Bronchial epithelial cell (primary cell): ENCODE data around the gene DIDO1. TPM values are rescaled to one million over a fixed set of nuclear protein-coding genes. Genes with fewer than 3 reads are reported as not detected.
A peak's percentile ranks its signal among the peaks of the same experiment; 100 is the strongest.

Source experiments
- DNase-seq: peaks from one replicate; pipeline ENCODE4 v3.0.0-alpha.2; 2010; ENCODE audit warnings: low read depth
- FAIRE-seq: peaks from 2 replicates; lab custom pipeline; 2011; peaks lifted over from hg19 to GRCh38; lab: Jason Lieb, UNC
- H3K27me3 ChIP-seq: 2 replicates; pipeline ENCODE4 v1.5.1; 2011; ENCODE audit warnings: low read length; ENCODE audit not compliant: control insufficient read depth, insufficient read depth
- H3K36me3 ChIP-seq: 2 replicates; pipeline ENCODE4 v1.5.1; 2011; ENCODE audit warnings: low read length; ENCODE audit not compliant: control insufficient read depth, insufficient read depth
- H3K4me3 ChIP-seq: 2 replicates; pipeline ENCODE4 v1.5.1; 2011; ENCODE audit warnings: mild to moderate bottlenecking, low read depth, low read length, control low read depth
- total RNA-seq: library from RNA; depleted of rRNA; stranded (reverse); fragments of >200 nt; gene quantifications from 2 replicates; pipeline ENCODE4 v1.2.1, GENCODE V29; 2014
- TF ChIP-seq, protein P1 (sequence below): IDR thresholded peaks from 2 replicates; pipeline ENCODE4 v1.5.1; 2011; ENCODE audit warnings: mild to moderate bottlenecking, moderate library complexity, low read length, control low read depth, inconsistent platforms; ENCODE audit not compliant: insufficient read depth, severe bottlenecking

Gene DIDO1
- total RNA-seq, 1 donor from 2014 or later: 26.9 TPM

- TF ChIP-seq, protein P1, sequence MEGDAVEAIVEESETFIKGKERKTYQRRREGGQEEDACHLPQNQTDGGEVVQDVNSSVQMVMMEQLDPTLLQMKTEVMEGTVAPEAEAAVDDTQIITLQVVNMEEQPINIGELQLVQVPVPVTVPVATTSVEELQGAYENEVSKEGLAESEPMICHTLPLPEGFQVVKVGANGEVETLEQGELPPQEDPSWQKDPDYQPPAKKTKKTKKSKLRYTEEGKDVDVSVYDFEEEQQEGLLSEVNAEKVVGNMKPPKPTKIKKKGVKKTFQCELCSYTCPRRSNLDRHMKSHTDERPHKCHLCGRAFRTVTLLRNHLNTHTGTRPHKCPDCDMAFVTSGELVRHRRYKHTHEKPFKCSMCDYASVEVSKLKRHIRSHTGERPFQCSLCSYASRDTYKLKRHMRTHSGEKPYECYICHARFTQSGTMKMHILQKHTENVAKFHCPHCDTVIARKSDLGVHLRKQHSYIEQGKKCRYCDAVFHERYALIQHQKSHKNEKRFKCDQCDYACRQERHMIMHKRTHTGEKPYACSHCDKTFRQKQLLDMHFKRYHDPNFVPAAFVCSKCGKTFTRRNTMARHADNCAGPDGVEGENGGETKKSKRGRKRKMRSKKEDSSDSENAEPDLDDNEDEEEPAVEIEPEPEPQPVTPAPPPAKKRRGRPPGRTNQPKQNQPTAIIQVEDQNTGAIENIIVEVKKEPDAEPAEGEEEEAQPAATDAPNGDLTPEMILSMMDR: no peak
- FAIRE-seq: no peak
- peaks cover 20% of the 10 kb centered on the region for H3K36me3 ChIP-seq
- H3K4me3 ChIP-seq: no peak overlapping the region
- no peak for DNase-seq
- no peaks in the 10 kb centered on the region for H3K27me3 ChIP-seq
These were observed 24.4 kb downstream of the DIDO1 start for GRCh38 chr20:62901891-62902290.

GRCh38 chr20:62900692-62901584 is 25.4 kb downstream of the DIDO1 start:
- no peak overlapping the region for H3K4me3 ChIP-seq
- no peak for FAIRE-seq
- no peaks in the 10 kb centered on the region for H3K27me3 ChIP-seq
- DNase-seq: peak; percentile 86
- TF ChIP-seq, protein P1: peak; percentile 61
- H3K36me3 ChIP-seq: peaks cover 20% of the 10 kb centered on the region

DNA sequence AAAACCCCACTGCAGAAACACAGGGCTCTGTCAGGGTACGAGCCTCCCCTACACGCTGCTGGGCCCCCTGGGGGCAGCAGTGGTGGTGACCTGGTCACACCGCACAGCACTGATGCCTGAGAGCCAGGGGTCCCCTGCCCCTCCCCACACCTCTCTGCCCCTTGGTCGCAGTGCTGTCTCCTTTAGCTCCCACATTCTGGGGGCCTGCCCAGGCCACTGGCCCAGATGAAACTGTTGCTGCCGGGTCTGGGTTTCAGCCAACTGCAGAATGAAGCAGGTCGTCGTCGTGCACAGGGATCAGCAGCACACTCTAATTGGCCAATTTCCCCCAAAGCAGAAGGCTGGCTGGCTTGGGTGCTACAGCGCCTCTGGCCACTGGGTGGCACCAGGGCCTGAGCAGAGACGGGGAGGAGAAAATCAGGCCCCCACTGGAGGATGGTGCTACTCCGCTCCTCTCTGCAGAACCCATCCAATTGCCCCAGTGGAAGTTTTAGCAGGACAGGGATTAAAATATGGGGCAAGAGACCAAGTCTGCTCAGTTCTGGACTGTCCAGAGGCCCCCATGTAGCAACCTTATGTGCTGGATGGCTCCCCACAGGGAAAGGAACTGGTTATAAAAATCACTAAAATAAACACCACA is 26.1 kb downstream of the DIDO1 start:
- Histone ChIP-seq H3K36me3 (peaks cover 20% of the 10 kb centered on the region), H3K27me3 (no peaks in the 10 kb centered on the region), H3K4me3 (no peak overlapping the region)
- FAIRE-seq: no peak
- TF ChIP-seq, protein P1: peak; percentile 93
- DNase-seq: peak; percentile 64

DNA sequence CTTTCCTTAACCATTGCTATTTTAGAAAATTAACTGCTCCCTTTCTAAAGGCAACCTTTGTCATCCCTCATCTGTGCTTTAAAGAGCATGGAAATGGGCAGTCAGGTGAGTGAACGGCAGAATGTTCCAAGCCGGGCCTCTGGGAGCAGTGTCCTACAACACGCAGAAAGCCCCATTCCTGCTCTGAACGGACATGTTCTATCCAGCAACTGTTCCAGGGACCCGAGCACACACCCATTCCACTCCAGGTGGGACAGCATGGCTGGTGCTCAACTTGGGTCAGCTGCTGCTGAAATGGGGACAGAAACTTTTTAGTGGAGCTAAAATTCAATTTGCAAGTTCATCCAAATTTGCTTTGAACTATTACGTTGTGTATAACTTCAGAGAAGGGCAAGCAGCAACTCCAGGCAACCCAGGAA is 26.7 kb downstream of the DIDO1 start:
- H3K27me3 ChIP-seq: no peaks in the 10 kb centered on the region
- H3K36me3 ChIP-seq: peaks cover 22% of the 10 kb centered on the region
- H3K4me3 ChIP-seq: no peak overlapping the region
- FAIRE-seq: no peak
- DNase-seq: no peak
- TF ChIP-seq, protein P1: peak; percentile 46

DNA sequence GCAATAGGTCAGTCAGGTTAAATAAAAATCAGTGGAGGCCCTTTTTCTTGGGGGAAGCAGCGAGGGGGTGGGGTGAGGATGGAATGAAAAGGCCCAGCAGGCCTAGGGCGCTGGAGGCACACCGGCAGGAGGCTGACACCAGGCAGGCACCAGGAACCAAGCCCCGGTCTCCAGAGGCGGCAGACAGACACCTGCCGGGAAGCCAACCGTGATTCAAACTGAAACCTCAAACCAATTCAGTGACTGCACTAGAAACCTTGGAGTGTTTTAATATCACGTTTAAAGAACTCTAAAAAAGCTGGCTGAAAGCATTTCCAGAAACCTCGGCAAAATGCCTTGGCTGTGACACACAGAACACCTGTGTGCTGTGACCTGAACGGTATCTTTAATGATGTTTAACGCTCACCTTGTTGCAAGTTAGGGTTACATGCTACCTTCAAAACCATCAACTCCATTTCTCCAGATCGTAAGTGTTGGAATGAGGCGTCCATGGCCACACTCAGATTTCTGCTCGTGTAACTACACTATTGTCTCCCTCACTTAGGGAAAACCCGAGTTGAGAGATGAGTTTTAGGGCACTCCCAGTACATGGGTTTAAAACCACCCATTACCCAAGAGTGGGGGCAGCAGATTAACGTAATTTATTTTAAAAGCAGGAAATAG is 27.2 kb downstream of the DIDO1 start:
- TF ChIP-seq, protein P1: no peak
- Histone ChIP-seq H3K36me3 (peaks cover 28% of the 10 kb centered on the region), H3K4me3 (no peak overlapping the region), H3K27me3 (no peaks in the 10 kb centered on the region)
- DNase-seq (no peak), FAIRE-seq (no peak)
